ENCODE results near the gene TPCN2. TPM values are rescaled to one million over a fixed set of nuclear protein-coding genes. Genes with fewer than 3 reads are reported as not detected.

TPCN2 gene
- total RNA-seq, 6 experiments from 2014 or later: 10.7 to 27.2 (median 15.6) TPM

DNA sequence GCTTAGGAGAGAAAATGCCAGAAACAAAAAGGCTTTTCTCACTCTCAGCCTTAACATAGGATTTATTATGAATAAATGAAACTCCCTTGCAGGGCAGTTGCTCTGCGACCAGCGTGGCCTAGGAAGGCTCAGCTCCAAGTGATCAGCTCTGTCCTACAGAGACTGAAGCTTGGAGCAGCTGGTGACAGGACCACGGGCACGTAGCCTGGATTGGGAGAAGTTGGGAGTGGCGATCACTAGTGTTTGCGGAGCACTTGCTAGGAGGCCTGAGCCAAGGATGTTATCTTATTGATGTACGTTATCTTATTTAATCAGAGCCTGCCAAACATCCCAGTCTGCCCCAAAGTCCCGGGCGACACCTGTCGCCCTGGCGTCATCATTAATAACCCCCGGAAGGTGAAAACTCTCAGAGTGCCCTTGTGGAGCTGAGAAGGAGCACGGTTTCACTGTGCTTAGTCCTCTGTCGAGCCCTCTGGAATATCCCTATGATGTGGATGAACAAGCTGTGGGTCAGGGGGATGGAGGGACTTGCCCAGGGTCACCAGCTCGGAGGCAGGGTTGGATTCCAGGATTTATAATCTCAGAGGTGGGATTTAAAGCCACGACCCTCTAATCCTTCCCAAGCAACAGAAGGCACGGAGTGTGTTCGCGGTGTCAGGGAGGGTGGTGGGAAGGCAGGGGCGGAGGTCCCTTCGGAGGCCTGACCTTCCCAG is 66.2 kb downstream of the TPCN2 start:
- Histone ChIP-seq H3K4me3 (no peak overlapping the region), H3K9me3 (no peaks in the 10 kb centered on the region), H3K27me3 (no peaks in the 10 kb centered on the region), H3K4me1 (peaks cover 0 to 9% (median 0%) of the 10 kb centered on the region in 4 donors), H3K27ac (no peak overlapping the region), H3K36me3 (no peaks in the 10 kb centered on the region)
- 58% methylated on average over 14 of the region's 21 CpGs for WGBS (ENCODE audit: insufficient coverage, low coverage, low lambda C conversion rate, missing lambda C conversion rate)
- peak; percentile 33 to 73 (median 50) for ATAC-seq
- TF ChIP-seq POLR2A (IDR thresholded peaks at IDR 0.05): no peak
- no peak for TF ChIP-seq CTCF (IDR thresholded peaks at IDR 0.05)
- DNase-seq: peak in 2 of 3 donors; percentile 58 to 88
- intact Hi-C loops (cut with DNase I): no loop called here

GRCh38 chr11:69115586-69116560 is 67.1 kb downstream of the TPCN2 start:
- Histone ChIP-seq H3K4me3 (no peak overlapping the region), H3K27ac (no peak overlapping the region), H3K36me3 (no peaks in the 10 kb centered on the region), H3K27me3 (no peaks in the 10 kb centered on the region), H3K4me1 (peaks cover 0 to 9% (median 0%) of the 10 kb centered on the region in 4 donors), H3K9me3 (no peaks in the 10 kb centered on the region)
- intact Hi-C loops (cut with DNase I): no loop called here
- DNase-seq (peak; percentile 82 to 88 (median 84)), ATAC-seq (peak; percentile 88 to 95 (median 94))
- WGBS (ENCODE audit: insufficient coverage, low coverage, low lambda C conversion rate, missing lambda C conversion rate): 68% methylated on average over 5 of the region's 41 CpGs
- TF ChIP-seq POLR2A (IDR thresholded peaks at IDR 0.05): no peak

- whole genome bisulfite sequencing (ENCODE audit: insufficient coverage, low coverage, low lambda C conversion rate, missing lambda C conversion rate): no CpG with 5 or more reads among the region's 10 CpGs
- no peak overlapping the region for H3K27ac ChIP-seq
- H3K9me3 ChIP-seq: no peaks in the 10 kb centered on the region
- ATAC-seq (no peak), DNase-seq (peak in 1 of 3 donors; percentile 29)
- H3K36me3 ChIP-seq: no peaks in the 10 kb centered on the region
- no peak overlapping the region for H3K4me3 ChIP-seq
- intact Hi-C loops (cut with DNase I): no loop called here
- H3K27me3 ChIP-seq: no peaks in the 10 kb centered on the region
- peaks cover 0 to 9% (median 0%) of the 10 kb centered on the region in 4 donors for H3K4me1 ChIP-seq
- TF ChIP-seq POLR2A (IDR thresholded peaks at IDR 0.05) (no peak), CTCF (IDR thresholded peaks at IDR 0.05) (no peak)
These were observed 67.9 kb downstream of the TPCN2 start for GRCh38 chr11:69116671-69117070.

DNA sequence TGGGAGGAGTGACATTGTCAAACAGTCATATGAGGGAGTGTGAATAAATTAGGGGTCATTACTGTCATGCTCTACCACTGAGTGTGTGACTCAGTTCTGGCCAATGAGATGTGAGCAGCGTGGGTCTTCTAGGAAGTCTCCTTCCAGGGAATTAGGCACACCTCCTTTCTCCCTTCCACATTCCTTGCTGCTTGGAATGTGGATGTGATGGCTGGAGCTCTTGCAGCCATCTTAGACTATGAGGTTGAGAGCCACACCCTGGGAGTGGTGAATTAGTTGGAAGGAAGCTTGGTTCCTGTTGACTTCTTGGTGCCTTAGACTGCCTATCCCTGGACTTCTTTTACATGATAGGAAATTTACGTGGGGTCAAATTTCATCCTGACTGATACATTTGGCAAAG is 70.5 kb downstream of the TPCN2 start:
- Histone ChIP-seq H3K27ac (no peak overlapping the region), H3K4me1 (peaks cover 0 to 15% (median 5%) of the 10 kb centered on the region in 4 donors), H3K4me3 (no peak overlapping the region), H3K36me3 (no peaks in the 10 kb centered on the region), H3K27me3 (no peaks in the 10 kb centered on the region), H3K9me3 (no peaks in the 10 kb centered on the region)
- ATAC-seq (no peak), DNase-seq (no peak)
- intact Hi-C loops (cut with DNase I): no loop called here
- TF ChIP-seq POLR2A (IDR thresholded peaks at IDR 0.05): no peak
- TF ChIP-seq CTCF (IDR thresholded peaks at IDR 0.05): no peak
- WGBS (ENCODE audit: insufficient coverage, low coverage, low lambda C conversion rate, missing lambda C conversion rate): 100% methylated on average over 1 of the region's 2 CpGs
